ENCODE data around the gene SHC3. TPM values are rescaled to one million over a fixed set of nuclear protein-coding genes. Genes with fewer than 3 reads are reported as not detected.
A peak's percentile ranks its signal among the peaks of the same experiment; 100 is the strongest.

Gene SHC3
- total RNA-seq, 1 experiment from 2014 or later: 1.8 TPM

- no peak within 1 kb of the TSS for H3K56ac ChIP-seq (ENCODE audit: insufficient read length, low read depth, low read length)
- Mint-ChIP-seq H3K4me3 (peak within 1 kb of the TSS; percentile 80 to 95), H3K9me3 (peaks cover 3% of the 10 kb centered on the region in 2 experiments; a peak in 4 of 5 replicates), H3K4me1 (peaks cover 24 to 33% of the 10 kb centered on the region in 2 experiments), H3K27ac (peak within 1 kb of the TSS in 1 of 3 experiments; percentile 67; a peak in 1 of 7 replicates), H3K27me3 (ENCODE audit: low read depth) (peaks cover 13% of the 10 kb centered on the region), H3K36me3 (ENCODE audit: insufficient read depth in 1 of 3, low read depth in 3 of 3) (peaks cover 0 to 6% (median 5%) of the 10 kb centered on the region in 3 experiments; a peak in 2 of 7 replicates)
- no peaks in the 10 kb centered on the region; the same call in 1 of the 2 replicates for H3K4me1 ChIP-seq (ENCODE audit: insufficient read depth, low read length)
- peak within 1 kb of the TSS; percentile 70 for H4K8ac ChIP-seq (replicated peaks; ENCODE audit: insufficient read length, low read depth, low read length)
- peak; percentile 82 for DNase-seq
- no CpG with 5 or more reads among the region's 94 CpGs for WGBS (ENCODE audit: extremely low coverage, insufficient read length, low lambda C conversion rate)
- no peak within 1 kb of the TSS for H3T11ph ChIP-seq (ENCODE audit: low read length)
- peaks cover 3% of the 10 kb centered on the region for H4K20me1 ChIP-seq (ENCODE audit: control insufficient read depth, insufficient read depth, insufficient read length)
- H3K27me3 ChIP-seq (ENCODE audit: insufficient read depth, low read length): 0 out of 2 replicates have a peak, but pooled peaks cover 2% of the 10 kb centered on the region
- H2AFZ ChIP-seq (ENCODE audit: low read length): no peak within 1 kb of the TSS
- no peak within 1 kb of the TSS for H2AK5ac ChIP-seq (ENCODE audit: insufficient read length, low read length)
- H3K9me3 ChIP-seq (ENCODE audit: control insufficient read depth, low read depth, low read length): no peaks in the 10 kb centered on the region
- no peak within 1 kb of the TSS for H3K27ac ChIP-seq (ENCODE audit: insufficient read length, low read depth, low read length)
- no peak within 1 kb of the TSS for H4K5ac ChIP-seq (ENCODE audit: insufficient read length, low read depth, low read length)
- no peak within 1 kb of the TSS for H4K91ac ChIP-seq (ENCODE audit: insufficient read length, low read depth, low read length)
- no peaks in the 10 kb centered on the region for H3K79me1 ChIP-seq (ENCODE audit: insufficient read depth, low read depth, low read length, poor library complexity, severe bottlenecking)
- peak within 1 kb of the TSS; percentile 60 for H3K18ac ChIP-seq (ENCODE audit: insufficient read length, low read depth, low read length)
- no peak within 1 kb of the TSS for H2BK12ac ChIP-seq (ENCODE audit: insufficient read length, low read depth, low read length)
- peak within 1 kb of the TSS; percentile 97 for H3K4me2 ChIP-seq (ENCODE audit: insufficient read depth, insufficient read length, low read length)
- TF ChIP-seq, protein P1, sequence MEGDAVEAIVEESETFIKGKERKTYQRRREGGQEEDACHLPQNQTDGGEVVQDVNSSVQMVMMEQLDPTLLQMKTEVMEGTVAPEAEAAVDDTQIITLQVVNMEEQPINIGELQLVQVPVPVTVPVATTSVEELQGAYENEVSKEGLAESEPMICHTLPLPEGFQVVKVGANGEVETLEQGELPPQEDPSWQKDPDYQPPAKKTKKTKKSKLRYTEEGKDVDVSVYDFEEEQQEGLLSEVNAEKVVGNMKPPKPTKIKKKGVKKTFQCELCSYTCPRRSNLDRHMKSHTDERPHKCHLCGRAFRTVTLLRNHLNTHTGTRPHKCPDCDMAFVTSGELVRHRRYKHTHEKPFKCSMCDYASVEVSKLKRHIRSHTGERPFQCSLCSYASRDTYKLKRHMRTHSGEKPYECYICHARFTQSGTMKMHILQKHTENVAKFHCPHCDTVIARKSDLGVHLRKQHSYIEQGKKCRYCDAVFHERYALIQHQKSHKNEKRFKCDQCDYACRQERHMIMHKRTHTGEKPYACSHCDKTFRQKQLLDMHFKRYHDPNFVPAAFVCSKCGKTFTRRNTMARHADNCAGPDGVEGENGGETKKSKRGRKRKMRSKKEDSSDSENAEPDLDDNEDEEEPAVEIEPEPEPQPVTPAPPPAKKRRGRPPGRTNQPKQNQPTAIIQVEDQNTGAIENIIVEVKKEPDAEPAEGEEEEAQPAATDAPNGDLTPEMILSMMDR (conservative IDR thresholded peaks at IDR 0.05): peak; percentile 30; the same call in 2 of the 3 replicates
- H2BK120ac ChIP-seq (ENCODE audit: low read depth, low read length, poor library complexity, severe bottlenecking): no peak within 1 kb of the TSS
- H2BK15ac ChIP-seq (ENCODE audit: low read depth, low read length): no peak within 1 kb of the TSS
- H3K23ac ChIP-seq (ENCODE audit: insufficient read length, low read depth, low read length): no peak within 1 kb of the TSS
- H3K23me2 ChIP-seq (ENCODE audit: insufficient read length, low read depth, low read length, poor library complexity, severe bottlenecking): peaks cover 18% of the 10 kb centered on the region
- H3K4ac ChIP-seq (ENCODE audit: low read depth, low read length): no peak within 1 kb of the TSS
- H2BK5ac ChIP-seq (ENCODE audit: insufficient read length, low read length): no peak within 1 kb of the TSS
- peak within 1 kb of the TSS; percentile 81 for H3K14ac ChIP-seq (ENCODE audit: insufficient read depth, low read length)
- H3K79me2 ChIP-seq (ENCODE audit: insufficient read depth, low read length): no peaks in the 10 kb centered on the region
- peak within 1 kb of the TSS; percentile 49 for H3K9ac ChIP-seq (ENCODE audit: extremely low read depth, insufficient read length, low read length)
- no peak within 1 kb of the TSS for H2BK20ac ChIP-seq (ENCODE audit: low read depth, low read length, poor library complexity, severe bottlenecking)
Measured at GRCh38 chr9:88991066-88992034, 187.3 kb downstream of the SHC3 start, which contains the start of gene S1PR3. Gene S1PR3, plus strand, starts transcription at chr9:88991468. Its CDS starts 9,733 bp downstream, at chr9:89001201.

Measured in H9 (cell line).